ENCODE data around the gene HOXA3.

The HOXA3 gene

DNA sequence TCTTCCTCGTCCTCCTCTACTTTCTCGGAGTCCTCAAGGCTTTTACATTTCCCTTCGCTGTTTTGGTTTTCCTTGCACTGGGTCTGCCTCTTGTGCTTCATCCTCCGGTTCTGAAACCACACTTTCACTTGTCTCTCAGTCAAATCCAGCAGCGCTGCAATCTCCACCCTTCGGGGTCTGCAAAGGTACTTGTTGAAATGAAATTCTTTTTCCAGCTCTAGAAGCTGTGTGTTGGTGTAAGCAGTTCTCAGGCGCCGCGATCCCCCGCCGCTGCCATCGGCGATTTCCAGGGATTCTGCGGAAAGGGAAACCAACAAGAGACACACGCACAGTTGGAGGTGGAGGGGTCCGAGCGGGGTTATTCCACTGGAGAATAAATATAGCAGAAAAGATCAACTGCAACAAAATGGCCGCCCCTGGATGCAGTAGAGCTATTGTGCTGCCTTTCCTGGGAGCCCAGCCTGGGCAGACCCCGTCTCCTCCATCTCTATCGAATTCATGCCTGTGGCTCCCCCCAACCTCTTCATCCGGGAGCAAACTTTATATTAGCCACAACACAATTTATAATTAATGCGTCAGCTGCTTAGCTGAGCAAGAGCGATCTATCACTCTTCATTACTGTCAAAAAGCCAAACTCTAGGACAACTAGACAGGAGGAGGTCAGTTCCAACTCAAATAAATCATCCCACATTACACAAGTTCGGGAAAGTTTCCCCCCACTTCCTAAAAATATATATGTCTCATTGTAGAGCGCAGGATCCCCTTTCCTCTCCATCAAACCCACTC is 51.0 kb downstream of the HOXA3 start:
- no peak for DNase-seq
- Histone ChIP-seq H3K36me3 (no peaks in the 10 kb centered on the region), H3K4me1 (no peaks in the 10 kb centered on the region), H3K4me3 (ENCODE audit: low read depth, low read length) (no peak overlapping the region), H3K9me3 (no peaks in the 10 kb centered on the region; the same call in 1 of the 2 replicates), H3K27me3 (peaks cover 100% of the 10 kb centered on the region)
- TF ChIP-seq, protein P1, sequence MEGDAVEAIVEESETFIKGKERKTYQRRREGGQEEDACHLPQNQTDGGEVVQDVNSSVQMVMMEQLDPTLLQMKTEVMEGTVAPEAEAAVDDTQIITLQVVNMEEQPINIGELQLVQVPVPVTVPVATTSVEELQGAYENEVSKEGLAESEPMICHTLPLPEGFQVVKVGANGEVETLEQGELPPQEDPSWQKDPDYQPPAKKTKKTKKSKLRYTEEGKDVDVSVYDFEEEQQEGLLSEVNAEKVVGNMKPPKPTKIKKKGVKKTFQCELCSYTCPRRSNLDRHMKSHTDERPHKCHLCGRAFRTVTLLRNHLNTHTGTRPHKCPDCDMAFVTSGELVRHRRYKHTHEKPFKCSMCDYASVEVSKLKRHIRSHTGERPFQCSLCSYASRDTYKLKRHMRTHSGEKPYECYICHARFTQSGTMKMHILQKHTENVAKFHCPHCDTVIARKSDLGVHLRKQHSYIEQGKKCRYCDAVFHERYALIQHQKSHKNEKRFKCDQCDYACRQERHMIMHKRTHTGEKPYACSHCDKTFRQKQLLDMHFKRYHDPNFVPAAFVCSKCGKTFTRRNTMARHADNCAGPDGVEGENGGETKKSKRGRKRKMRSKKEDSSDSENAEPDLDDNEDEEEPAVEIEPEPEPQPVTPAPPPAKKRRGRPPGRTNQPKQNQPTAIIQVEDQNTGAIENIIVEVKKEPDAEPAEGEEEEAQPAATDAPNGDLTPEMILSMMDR (IDR thresholded peaks at IDR 0.05; ENCODE audit: low read depth, low read length): no peak

DNA sequence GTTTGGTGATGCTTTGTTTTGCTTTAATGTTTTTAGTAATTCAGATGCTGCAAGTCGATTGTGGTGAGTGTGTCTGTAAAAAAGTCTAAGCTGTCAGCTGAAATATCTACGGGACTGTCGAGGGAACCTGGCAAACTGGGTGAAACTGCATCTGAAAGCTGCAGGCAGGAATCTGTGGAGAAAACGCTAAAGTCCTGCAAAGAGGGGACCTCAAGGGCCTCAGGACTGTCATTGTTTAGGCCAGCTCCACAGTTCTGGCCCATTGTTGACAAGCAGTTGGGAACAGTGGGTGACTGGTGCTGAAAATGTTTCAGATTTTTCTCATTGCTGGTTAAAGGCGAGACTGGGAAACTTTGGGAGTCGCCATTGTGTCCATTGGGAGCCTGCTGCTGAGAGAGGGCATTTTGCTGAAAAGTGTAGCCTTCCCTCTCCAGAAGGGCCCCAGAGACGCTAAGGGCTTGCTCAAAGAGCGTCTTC is 51.7 kb downstream of the HOXA3 start:
- Histone ChIP-seq H3K9me3 (no peaks in the 10 kb centered on the region; the same call in 1 of the 2 replicates), H3K4me1 (no peaks in the 10 kb centered on the region), H3K4me3 (ENCODE audit: low read depth, low read length) (no peak overlapping the region), H3K36me3 (no peaks in the 10 kb centered on the region), H3K27me3 (peaks cover 99% of the 10 kb centered on the region)
- DNase-seq: no peak
- TF ChIP-seq, protein P1 (IDR thresholded peaks at IDR 0.05; ENCODE audit: low read depth, low read length): no peak

DNA sequence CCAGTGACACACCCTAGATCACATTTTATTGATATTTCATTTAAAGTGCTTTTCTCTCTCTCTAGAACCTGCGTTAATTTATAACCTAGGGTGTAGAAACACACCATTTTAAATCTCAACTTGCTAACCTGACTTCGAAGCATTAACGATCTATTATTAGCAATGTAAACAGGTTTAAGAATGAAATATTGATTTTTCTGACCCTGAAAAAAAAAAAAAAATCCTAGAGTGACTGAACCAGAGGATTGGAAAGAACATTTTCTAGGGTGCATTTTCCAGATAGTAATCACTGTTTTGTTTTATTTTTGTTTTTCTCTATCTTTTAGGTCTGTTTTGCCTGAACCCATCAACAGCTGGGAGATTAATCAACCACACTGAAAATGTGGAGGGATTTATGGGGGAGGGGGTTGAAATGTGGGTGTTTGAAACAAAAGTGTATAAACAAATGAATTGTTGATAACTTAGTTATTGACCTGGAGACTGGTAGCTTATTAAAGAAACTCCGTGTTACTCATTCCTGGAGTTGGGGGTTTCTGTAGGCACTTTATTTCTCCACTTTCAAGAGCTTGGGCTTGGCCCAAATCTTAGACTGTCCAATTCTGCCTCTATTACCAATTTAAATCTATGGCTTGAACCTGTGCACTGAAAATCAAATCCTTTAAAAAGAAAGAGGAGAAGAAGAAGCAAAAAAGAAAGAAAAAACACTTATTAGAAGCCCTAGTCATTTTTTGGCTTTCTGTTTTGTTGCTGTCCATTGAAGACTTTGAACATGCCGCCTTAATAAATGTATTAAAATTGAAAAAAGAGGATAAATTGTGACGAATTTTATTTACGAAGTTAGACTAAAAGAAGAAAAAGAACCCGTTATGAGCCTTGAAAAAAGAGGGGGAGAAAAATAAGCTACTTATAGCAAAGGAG is 52.7 kb downstream of the HOXA3 start:
- peaks cover 99% of the 10 kb centered on the region for H3K27me3 ChIP-seq
- no peak for DNase-seq
- H3K4me3 ChIP-seq (ENCODE audit: low read depth, low read length): no peak overlapping the region
- TF ChIP-seq, protein P1 (IDR thresholded peaks at IDR 0.05; ENCODE audit: low read depth, low read length): no peak
- no peaks in the 10 kb centered on the region for H3K4me1 ChIP-seq
- H3K9me3 ChIP-seq: no peaks in the 10 kb centered on the region; the same call in 1 of the 2 replicates
- no peaks in the 10 kb centered on the region for H3K36me3 ChIP-seq

DNA sequence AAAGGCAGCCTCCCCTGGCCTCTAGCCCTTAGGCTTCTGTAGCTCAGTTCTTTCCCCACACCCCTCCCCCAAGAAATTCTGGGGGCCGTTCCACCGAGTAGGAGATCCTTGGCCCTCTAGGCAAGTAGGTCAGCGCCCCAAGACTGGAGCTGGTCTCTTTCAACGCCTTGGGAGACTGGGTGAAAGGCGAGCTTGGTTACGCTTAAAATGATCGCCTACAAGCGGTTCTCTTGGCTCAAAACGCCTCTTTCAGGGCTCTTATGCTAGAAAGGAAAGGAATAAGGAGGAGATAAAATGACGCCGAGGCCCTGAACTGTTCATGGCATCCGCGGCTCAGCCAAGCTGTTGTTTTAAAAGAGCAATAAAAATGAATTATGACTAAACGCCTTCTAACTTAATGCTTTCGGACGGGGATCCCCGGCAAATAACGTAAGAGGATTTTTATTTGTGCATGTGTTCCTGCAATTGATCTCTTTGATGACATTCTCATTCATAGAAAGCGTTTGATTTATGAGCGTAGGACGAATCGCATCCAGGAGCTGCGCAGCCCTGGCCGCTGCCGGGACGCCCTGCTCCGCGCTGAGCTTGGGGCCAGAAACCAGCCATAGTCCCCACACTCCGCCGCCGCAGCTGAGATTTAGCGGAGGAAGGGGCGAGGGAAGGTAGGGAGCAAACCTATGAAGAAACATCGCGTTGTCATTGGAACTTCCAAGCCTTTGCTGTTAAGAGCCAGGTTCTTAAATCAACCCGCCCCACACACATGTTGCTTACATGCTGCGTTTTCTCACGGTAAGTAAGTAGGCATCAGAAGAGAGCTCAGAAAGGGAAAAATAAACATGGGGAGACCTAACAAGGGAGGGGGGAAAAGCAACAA is 53.6 kb downstream of the HOXA3 start:
- DNase-seq: no peak
- TF ChIP-seq, protein P1 (IDR thresholded peaks at IDR 0.05; ENCODE audit: low read depth, low read length): no peak
- no peaks in the 10 kb centered on the region for H3K36me3 ChIP-seq
- H3K4me1 ChIP-seq: no peaks in the 10 kb centered on the region
- H3K27me3 ChIP-seq: peaks cover 99% of the 10 kb centered on the region
- H3K4me3 ChIP-seq (ENCODE audit: low read depth, low read length): no peak overlapping the region
- no peaks in the 10 kb centered on the region; the same call in 1 of the 2 replicates for H3K9me3 ChIP-seq

DNA sequence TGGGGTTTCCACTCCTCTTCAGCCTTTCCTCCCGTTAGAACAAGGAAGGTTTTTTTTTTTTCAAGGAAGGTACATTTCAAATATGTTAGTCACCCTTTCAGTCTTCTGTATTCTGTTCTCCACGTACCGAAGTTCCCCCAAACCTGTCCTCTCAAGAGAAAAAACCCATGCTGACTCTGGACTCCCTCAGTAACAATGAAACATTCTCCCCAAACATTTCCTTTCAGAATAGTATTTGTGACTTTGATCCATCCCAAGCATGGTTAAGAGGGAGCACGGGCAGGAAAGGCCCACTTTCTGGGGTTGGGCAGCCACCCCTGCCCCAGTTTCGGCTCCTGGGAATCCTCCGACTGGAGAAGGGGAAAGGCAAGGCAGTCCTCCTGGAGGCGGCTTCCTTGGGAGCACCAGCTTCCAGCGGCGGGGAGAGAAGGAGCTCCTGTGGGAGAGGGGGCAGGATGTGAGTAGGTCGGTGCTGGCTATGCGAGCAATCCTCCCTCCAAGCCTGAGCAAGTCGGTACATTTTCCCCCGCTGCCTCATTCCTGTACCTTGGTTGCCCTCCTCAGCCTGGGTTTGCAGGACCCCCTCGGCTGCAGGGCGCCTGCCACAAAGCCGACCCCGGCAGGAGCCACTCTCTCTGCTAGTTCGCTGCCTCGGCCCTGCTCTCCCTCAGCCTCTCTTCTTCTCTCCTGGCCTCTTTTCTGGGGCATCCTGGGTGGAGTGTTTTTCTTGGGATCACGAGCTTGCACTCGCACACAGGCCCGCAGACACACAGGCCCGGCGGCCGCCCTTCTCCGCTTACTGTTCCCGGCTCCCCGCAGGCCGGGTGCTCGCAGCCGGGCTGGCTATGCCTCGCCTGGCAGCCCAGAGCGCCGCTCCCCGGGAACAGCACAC is 54.5 kb downstream of the HOXA3 start:
- DNase-seq: no peak
- Histone ChIP-seq H3K36me3 (no peaks in the 10 kb centered on the region), H3K4me3 (ENCODE audit: low read depth, low read length) (no peak overlapping the region), H3K27me3 (peaks cover 99% of the 10 kb centered on the region), H3K9me3 (no peaks in the 10 kb centered on the region; the same call in 1 of the 2 replicates), H3K4me1 (no peaks in the 10 kb centered on the region)
- TF ChIP-seq, protein P1 (IDR thresholded peaks at IDR 0.05; ENCODE audit: low read depth, low read length): no peak
